PC-9 (cell line): ENCODE measurements around the gene FOXO3.

Experiments
- CTCF ChIP-seq: fragments of 200-600 bp; sonication (generic); conservative IDR thresholded peaks from 2 replicates; pipeline ENCODE4 v1.6.1; 2017; ENCODE audit warnings: mixed run types, antibody characterized with exemption, mild to moderate bottlenecking, moderate library complexity
- EZH2 ChIP-seq: fragments of 200-600 bp; sonication (generic); IDR thresholded peaks from 2 replicates; pipeline ENCODE4 v1.8.0; 2017; ENCODE audit warnings: antibody characterized with exemption, low read depth

- TF ChIP-seq EZH2 (no peak), CTCF (no peak)
These were observed 67.2 kb downstream of the FOXO3 start for GRCh38 chr6:108627692-108628550.
